Common myeloid progenitor, CD34-positive (primary cell): ENCODE data around the gene CFH.
"Not testable (repeated sequence)": the region's sequence is repeated elsewhere in the genome, so short reads cannot be mapped to it uniquely, and the experiment has no call there.

Source experiments
- CTCF ChIA-PET: fragments of 350-600 bp; sonication (Branson Sonifier 250); formaldehyde crosslinking; loops from one replicate; lab custom pipeline; 2021; ENCODE audit warnings: antibody characterized with exemption; lab: Charles Lee
- POLR2A ChIA-PET: fragments of 350-600 bp; sonication (Branson Sonifier 250); formaldehyde crosslinking; loops from one replicate; lab custom pipeline; 2021; ENCODE audit warnings: antibody characterized with exemption; lab: Charles Lee
- DNase-seq, 3 donors: peaks; one replicate each; pipeline versions ENCODE4 v3.0.0 to v3.0.0-alpha.2; 2013
- H3K27ac ChIP-seq, 2 experiments: 1 replicate in 1 of 2; 2 replicates in 1 of 2; pipeline ENCODE4 v1.7.0; 2013; ENCODE audit warnings: inconsistent platforms in 2 of 2, low read length in 2 of 2, mild to moderate bottlenecking in 2 of 2, low read depth in 1 of 2, moderate library complexity in 1 of 2; ENCODE audit not compliant: severe bottlenecking in 2 of 2, insufficient read depth in 1 of 2, poor library complexity in 1 of 2
- H3K27me3 ChIP-seq, 5 experiments: replicated peaks in 2 of 5; 1 replicate in 3 of 5; 2 replicates in 2 of 5; pipeline versions ENCODE4 v1.6.1 to v1.7.0; 2013; ENCODE audit warnings: low read length in 4 of 5, mild to moderate bottlenecking in 2 of 5, moderate library complexity in 2 of 5, inconsistent platforms in 1 of 5; ENCODE audit not compliant: insufficient read depth in 5 of 5, control insufficient read depth in 4 of 5
- H3K36me3 ChIP-seq, 4 experiments: 1 replicate in 2 of 4; 2 replicates in 2 of 4; pipeline versions ENCODE4 v1.6.1 to v1.7.0; 2013; ENCODE audit warnings: low read length in 3 of 4, control low read depth in 1 of 4, mild to moderate bottlenecking in 1 of 4; ENCODE audit not compliant: control insufficient read depth in 4 of 4, insufficient read depth in 4 of 4
- H3K4me1 ChIP-seq, 4 experiments: 1 replicate in 3 of 4; 2 replicates in 1 of 4; pipeline versions ENCODE4 v1.6.1 to v1.7.1; 2013; ENCODE audit warnings: low read length in 3 of 4, mild to moderate bottlenecking in 3 of 4, control low read depth in 1 of 4, inconsistent platforms in 1 of 4, moderate library complexity in 1 of 4; ENCODE audit not compliant: control insufficient read depth in 4 of 4, insufficient read depth in 4 of 4; ENCODE audit errors: control extremely low read depth in 1 of 4
- H3K4me3 ChIP-seq, 7 experiments: 1 replicate in 4 of 7; 2 replicates in 3 of 7; pipeline versions ENCODE4 v1.5.1 to v1.7.0; 2013; ENCODE audit warnings: mild to moderate bottlenecking in 7 of 7, low read length in 6 of 7, moderate library complexity in 6 of 7, inconsistent platforms in 2 of 7, low read depth in 2 of 7, control low read depth in 1 of 7; ENCODE audit not compliant: insufficient read depth in 4 of 7, control insufficient read depth in 1 of 7; ENCODE audit errors: extremely low read depth in 1 of 7
- H3K9me3 ChIP-seq, 5 experiments: 1 replicate in 4 of 5; 2 replicates in 1 of 5; pipeline versions ENCODE4 v1.6.1 to v1.7.1; 2013; ENCODE audit warnings: low read length in 4 of 5, mild to moderate bottlenecking in 2 of 5, inconsistent platforms in 1 of 5, low read depth in 1 of 5, moderate library complexity in 1 of 5; ENCODE audit not compliant: control insufficient read depth in 4 of 5, insufficient read depth in 2 of 5; ENCODE audit errors: control extremely low read depth in 1 of 5
- WGBS: methylation state at CpG from one replicate; pipeline ENCODE4 v1.1.5; 2013; ENCODE audit not compliant: insufficient coverage; 5-methylcytosine and 5-hydroxymethylcytosine counted together

The CFH gene

GRCh38 chr1:196619721-196620120, 32.1 kb upstream of the CFH start:
- Histone ChIP-seq H3K27me3 (no peaks in the 10 kb centered on the region), H3K36me3 (no peaks in the 10 kb centered on the region), H3K4me3 (no peak overlapping the region), H3K4me1 (no peaks in the 10 kb centered on the region), H3K9me3 (no peaks in the 10 kb centered on the region), H3K27ac (no peak overlapping the region)
- ChIA-PET POLR2A (no interaction called here), CTCF (no interaction called here)
- 100% methylated on average over 1 of the region's 2 CpGs for WGBS
- DNase-seq: no peak

DNA sequence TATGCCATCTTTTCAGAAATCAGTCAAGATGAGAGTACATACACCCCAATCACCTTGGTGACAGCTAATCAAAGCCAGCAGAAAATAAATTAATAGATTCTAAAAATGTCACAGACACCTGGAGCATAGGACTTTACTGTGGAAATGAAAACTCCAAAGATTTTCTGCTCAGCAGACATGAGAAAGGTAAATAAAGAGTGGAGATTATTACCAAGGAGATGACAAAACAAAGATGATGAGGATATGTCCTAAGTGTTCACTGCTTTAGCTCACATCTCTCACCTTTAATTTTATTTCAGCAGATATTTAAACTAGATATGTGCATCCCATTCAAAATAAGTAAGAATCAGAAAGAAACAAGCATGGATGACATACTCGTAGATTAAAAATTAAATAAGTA, 28.8 kb upstream of the CFH start:
- Histone ChIP-seq H3K9me3 (peaks cover 0 to 2% (median 0%) of the 10 kb centered on the region in 5 experiments), H3K27ac (no peak overlapping the region), H3K27me3 (no peaks in the 10 kb centered on the region), H3K36me3 (no peaks in the 10 kb centered on the region), H3K4me1 (no peaks in the 10 kb centered on the region), H3K4me3 (no peak overlapping the region)
- DNase-seq: no peak
- POLR2A ChIA-PET: no interaction called here
- CTCF ChIA-PET: interaction anchor here (0.7 kb wide), 1 partner anchor 732 kb away, joined by 3 read pairs; no protein-coding TSS in a partner anchor
- WGBS: no CpG with 5 or more reads among the region's 1 CpG

GRCh38 chr1:196628838-196629237, 23.0 kb upstream of the CFH start:
- no peak for DNase-seq
- Histone ChIP-seq H3K27me3 (no peaks in the 10 kb centered on the region), H3K4me1 (no peaks in the 10 kb centered on the region), H3K36me3 (no peaks in the 10 kb centered on the region), H3K4me3 (no peak overlapping the region), H3K27ac (no peak overlapping the region), H3K9me3 (peaks cover 0 to 10% (median 4%) of the 10 kb centered on the region in 5 experiments)
- ChIA-PET CTCF (no interaction called here), POLR2A (no interaction called here)
- 100% methylated on average over 3 of the region's 3 CpGs for WGBS

- Histone ChIP-seq H3K4me1 (no peaks in the 10 kb centered on the region), H3K9me3 (no peaks in the 10 kb centered on the region), H3K4me3 (no peak overlapping the region), H3K27ac (no peak overlapping the region), H3K27me3 (no peaks in the 10 kb centered on the region), H3K36me3 (no peaks in the 10 kb centered on the region)
- 97% methylated on average over 4 of the region's 6 CpGs for WGBS
- DNase-seq: no peak
- CTCF ChIA-PET: no interaction called here
- POLR2A ChIA-PET: no interaction called here
Measured at GRCh38 chr1:196637606-196638005, 14.2 kb upstream of the CFH start.

- Histone ChIP-seq H3K27me3 (no peaks in the 10 kb centered on the region), H3K27ac (no peak overlapping the region), H3K36me3 (no peaks in the 10 kb centered on the region), H3K4me1 (no peaks in the 10 kb centered on the region), H3K4me3 (no peak overlapping the region), H3K9me3 (no peaks in the 10 kb centered on the region)
- ChIA-PET POLR2A (no interaction called here), CTCF (no interaction called here)
- DNase-seq: no peak
- 100% methylated on average over 1 of the region's 2 CpGs for WGBS
Measured at GRCh38 chr1:196638466-196638865, 13.4 kb upstream of the CFH start.

GRCh38 chr1:196639291-196639690, 12.6 kb upstream of the CFH start:
- WGBS: 100% methylated on average over 3 of the region's 5 CpGs
- DNase-seq, H3K4me3 ChIP-seq, H3K4me1 ChIP-seq, CTCF ChIA-PET, H3K27me3 ChIP-seq, H3K9me3 ChIP-seq, H3K36me3 ChIP-seq, H3K27ac ChIP-seq, POLR2A ChIA-PET: not testable (repeated sequence)

DNA sequence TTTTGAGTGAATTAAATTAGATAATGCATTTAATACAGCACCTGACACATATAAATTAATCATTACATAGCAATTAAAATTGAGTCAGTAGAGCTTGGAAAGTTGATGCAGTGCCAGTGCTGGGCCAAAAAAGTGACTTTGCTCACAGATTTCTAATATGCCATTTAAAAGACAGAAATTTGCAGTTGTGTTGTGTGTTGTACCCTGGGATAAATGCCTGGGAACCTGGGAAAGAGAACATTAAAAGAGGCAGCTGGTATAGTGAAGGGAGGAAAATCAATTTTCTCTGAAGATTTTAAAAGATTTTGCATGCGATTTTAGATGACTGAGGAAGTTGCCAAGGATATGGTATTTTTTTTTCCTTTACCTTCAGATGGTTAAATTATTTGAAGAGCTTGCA, 10.9 kb upstream of the CFH start:
- Histone ChIP-seq H3K4me1 (no peaks in the 10 kb centered on the region), H3K36me3 (no peaks in the 10 kb centered on the region), H3K27ac (no peak overlapping the region), H3K9me3 (no peaks in the 10 kb centered on the region), H3K27me3 (no peaks in the 10 kb centered on the region), H3K4me3 (no peak overlapping the region)
- no CpG with 5 or more reads among the region's 1 CpG for WGBS
- CTCF ChIA-PET: no interaction called here
- DNase-seq: no peak
- POLR2A ChIA-PET: no interaction called here
